Right lung (tissue), 5 donors: Measurements from ENCODE around the gene ELANE. TPM values are rescaled to one million over a fixed set of nuclear protein-coding genes. Genes with fewer than 3 reads are reported as not detected.
"Not testable (repeated sequence)": the region's sequence is repeated elsewhere in the genome, so short reads cannot be mapped to it uniquely, and the experiment has no call there.

ENCODE experiments used
- DNase-seq, 2 donors: peaks; one replicate each; pipeline ENCODE4 v3.0.0-alpha.2; 2013
- polyA plus RNA-seq, 5 donors: library from polyadenylated mRNA; unstranded; fragments of 120-200 nt; gene quantifications; one replicate each; pipeline versions ENCODE4 v1.2.1 to v1.2.3, GENCODE V29; 2013; ENCODE audit warnings: inconsistent platforms in 1 of 5, low replicate concordance in 1 of 5; ENCODE audit not compliant: insufficient read length in 5 of 5, insufficient read depth in 1 of 5

ELANE gene
- polyA plus RNA-seq, 5 donors, result 0.20 to 1.7 (median 0.75) TPM

- DNase-seq, result not testable (repeated sequence)
Observed at GRCh38 chr19:877992-878660, 26.0 kb downstream of the ELANE start.

GRCh38 chr19:878751-879561, 26.9 kb downstream of the ELANE start:
- not testable (repeated sequence) for DNase-seq

GRCh38 chr19:879711-880438, 27.8 kb downstream of the ELANE start:
- no peak for DNase-seq

- DNase-seq, result no peak
Observed at GRCh38 chr19:881385-882071, 29.4 kb downstream of the ELANE start.

- DNase-seq, result no peak
Observed at GRCh38 chr19:882871-883497, 30.9 kb downstream of the ELANE start.

GRCh38 chr19:883661-884211, 31.6 kb downstream of the ELANE start:
- DNase-seq, result no peak

- no peak for DNase-seq
Observed at GRCh38 chr19:884420-885211, 32.5 kb downstream of the ELANE start.

GRCh38 chr19:885536-886224, 33.6 kb downstream of the ELANE start:
- no peak for DNase-seq

- DNase-seq, result no peak
Observed at GRCh38 chr19:887072-887471, 35.0 kb downstream of the ELANE start.

- no peak for DNase-seq
Observed at GRCh38 chr19:887599-887998, 35.5 kb downstream of the ELANE start.

GRCh38 chr19:888581-889385, 36.7 kb downstream of the ELANE start:
- DNase-seq, result no peak

GRCh38 chr19:889662-890295, 37.7 kb downstream of the ELANE start:
- no peak for DNase-seq

GRCh38 chr19:890831-891230, 38.7 kb downstream of the ELANE start:
- no peak for DNase-seq

- not testable (repeated sequence) for DNase-seq
Observed at GRCh38 chr19:891421-892200, 39.5 kb downstream of the ELANE start.

GRCh38 chr19:892243-892893, 40.3 kb downstream of the ELANE start:
- DNase-seq, result no peak

GRCh38 chr19:892894-893689, 41.0 kb downstream of the ELANE start, which contains the start of the genes MED16 and RNU6-9:
Gene MED16 (minus strand): TSS chr19:893187. CDS start chr19:891131, 2,056 bp downstream.
Gene RNU6-9 (plus strand): TSS chr19:893484.
- peak; percentile 95 to 97 for DNase-seq
